Rectal smooth muscle tissue (tissue), 1 donor: ENCODE data around the gene BHLHE23.

Experiments
- H3K27ac ChIP-seq: one replicate; pipeline ENCODE4 v1.7.0; 2013; ENCODE audit warnings: low read depth, low read length, inconsistent platforms
- H3K27me3 ChIP-seq: one replicate; pipeline ENCODE4 v1.7.0; 2013; ENCODE audit warnings: low read length; ENCODE audit not compliant: control insufficient read depth, insufficient read depth
- H3K36me3 ChIP-seq: one replicate; pipeline ENCODE4 v1.7.0; 2013; ENCODE audit warnings: low read length; ENCODE audit not compliant: control insufficient read depth, insufficient read depth
- H3K4me1 ChIP-seq: one replicate; pipeline ENCODE4 v1.7.0; 2013; ENCODE audit warnings: low read length; ENCODE audit not compliant: control insufficient read depth, insufficient read depth
- H3K4me3 ChIP-seq: one replicate; pipeline ENCODE4 v1.7.0; 2013; ENCODE audit warnings: low read length
- H3K9ac ChIP-seq: one replicate; pipeline ENCODE4 v1.7.0; 2013; ENCODE audit warnings: low read length

The BHLHE23 gene

GRCh38 chr20:62975251-62975760 lies 31.5 kb downstream of the BHLHE23 start:
- Histone ChIP-seq H3K27me3 (peaks cover 40% of the 10 kb centered on the region), H3K9ac (no peak overlapping the region), H3K27ac (no peak overlapping the region), H3K4me1 (peaks cover 2% of the 10 kb centered on the region), H3K4me3 (no peak overlapping the region), H3K36me3 (no peaks in the 10 kb centered on the region)

DNA sequence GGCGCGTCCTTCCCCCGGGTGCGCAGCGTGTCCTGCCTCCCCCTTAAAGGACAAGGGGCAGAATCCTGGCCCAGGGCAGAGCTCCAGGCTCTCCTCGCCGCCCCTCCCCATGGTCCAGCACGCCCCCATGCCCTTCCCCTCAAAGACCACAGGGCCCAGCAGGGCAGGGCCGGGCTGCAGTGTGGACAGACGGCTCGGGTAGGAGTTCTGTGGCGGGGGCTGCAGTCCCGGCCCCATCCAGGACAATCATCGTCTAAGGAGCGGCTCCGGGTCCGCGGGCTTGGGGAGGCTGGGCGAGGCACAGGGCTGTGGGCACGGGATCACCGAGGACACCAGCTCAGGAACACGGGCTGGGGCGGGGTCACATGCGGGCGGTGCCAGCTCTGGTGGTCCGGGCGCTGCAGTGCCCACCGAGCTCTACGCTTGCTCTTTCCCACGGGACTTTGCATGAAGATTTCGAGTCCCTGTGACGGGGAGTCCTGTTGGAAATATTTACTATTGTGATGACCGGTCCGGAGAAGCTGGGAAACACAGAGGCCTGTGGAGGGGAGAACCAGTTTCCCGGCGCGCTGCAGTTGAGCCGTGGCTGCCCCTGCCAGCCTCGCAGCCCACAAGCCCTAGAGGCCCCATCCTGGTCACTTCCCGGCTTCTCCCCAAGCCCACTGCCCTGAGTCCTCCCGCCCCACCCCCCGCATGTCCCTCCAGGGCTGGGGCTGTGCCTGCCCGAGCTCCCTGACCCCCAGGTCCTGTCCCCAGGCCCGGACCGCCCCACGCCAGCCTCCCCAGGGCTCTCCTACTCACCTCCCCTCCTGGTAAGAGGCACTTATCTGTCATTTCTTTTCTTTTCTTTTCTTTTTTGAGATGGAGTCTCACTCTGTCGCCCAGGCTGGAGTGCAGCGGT lies 33.7 kb downstream of the BHLHE23 start:
- no peak overlapping the region for H3K9ac ChIP-seq
- peaks cover 2% of the 10 kb centered on the region for H3K4me1 ChIP-seq
- H3K27ac ChIP-seq, result no peak overlapping the region
- peak overlapping the region; percentile 53 for H3K4me3 ChIP-seq
- H3K27me3 ChIP-seq, result peaks cover 40% of the 10 kb centered on the region
- no peaks in the 10 kb centered on the region for H3K36me3 ChIP-seq

DNA sequence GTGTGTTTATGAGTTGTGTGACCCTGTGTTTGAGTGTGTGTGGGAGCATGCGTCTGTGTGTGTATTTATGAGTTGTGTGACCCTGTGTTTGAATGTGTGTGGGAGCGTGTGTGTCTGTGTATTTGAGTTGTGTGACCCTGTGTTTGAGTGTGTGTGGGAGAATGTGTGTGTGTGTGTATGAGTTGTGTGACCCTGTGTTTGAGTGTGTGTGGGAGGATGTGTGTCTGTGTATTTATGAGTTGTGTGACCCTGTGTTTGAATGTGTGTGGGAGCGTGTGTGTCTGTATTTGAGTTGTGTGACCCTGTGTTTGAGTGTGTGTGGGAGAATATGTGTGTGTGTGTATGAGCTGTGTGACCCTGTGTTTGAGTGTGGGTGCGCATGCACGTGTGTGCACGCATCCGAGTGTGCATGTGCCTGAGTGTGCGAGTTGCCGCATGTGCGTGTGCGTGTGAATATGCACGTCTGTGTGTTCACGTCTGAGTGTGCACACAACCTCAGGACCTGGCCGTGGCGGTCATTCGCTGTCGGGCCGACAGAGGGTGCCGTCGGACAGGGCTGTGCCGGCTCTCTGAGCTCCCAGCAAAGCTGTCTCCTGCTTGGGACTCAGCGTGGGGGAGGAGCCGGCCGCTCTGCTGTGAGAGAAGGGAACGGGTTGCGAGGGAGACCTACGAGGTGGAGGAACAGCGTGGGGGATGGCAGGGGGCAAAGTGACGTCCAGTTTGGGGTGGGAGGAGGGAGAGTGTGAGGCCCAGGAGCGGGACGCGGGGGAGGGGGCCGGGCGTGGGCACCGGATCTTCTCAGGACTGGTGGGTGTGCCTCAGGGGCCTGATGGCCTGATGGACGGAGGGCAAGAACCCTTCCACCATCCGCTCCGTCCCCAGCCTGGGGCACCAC lies 34.6 kb downstream of the BHLHE23 start:
- peak overlapping the region; percentile 53 for H3K4me3 ChIP-seq
- no peak overlapping the region for H3K27ac ChIP-seq
- no peak overlapping the region for H3K9ac ChIP-seq
- peaks cover 37% of the 10 kb centered on the region for H3K27me3 ChIP-seq
- no peaks in the 10 kb centered on the region for H3K36me3 ChIP-seq
- H3K4me1 ChIP-seq, result peaks cover 2% of the 10 kb centered on the region

DNA sequence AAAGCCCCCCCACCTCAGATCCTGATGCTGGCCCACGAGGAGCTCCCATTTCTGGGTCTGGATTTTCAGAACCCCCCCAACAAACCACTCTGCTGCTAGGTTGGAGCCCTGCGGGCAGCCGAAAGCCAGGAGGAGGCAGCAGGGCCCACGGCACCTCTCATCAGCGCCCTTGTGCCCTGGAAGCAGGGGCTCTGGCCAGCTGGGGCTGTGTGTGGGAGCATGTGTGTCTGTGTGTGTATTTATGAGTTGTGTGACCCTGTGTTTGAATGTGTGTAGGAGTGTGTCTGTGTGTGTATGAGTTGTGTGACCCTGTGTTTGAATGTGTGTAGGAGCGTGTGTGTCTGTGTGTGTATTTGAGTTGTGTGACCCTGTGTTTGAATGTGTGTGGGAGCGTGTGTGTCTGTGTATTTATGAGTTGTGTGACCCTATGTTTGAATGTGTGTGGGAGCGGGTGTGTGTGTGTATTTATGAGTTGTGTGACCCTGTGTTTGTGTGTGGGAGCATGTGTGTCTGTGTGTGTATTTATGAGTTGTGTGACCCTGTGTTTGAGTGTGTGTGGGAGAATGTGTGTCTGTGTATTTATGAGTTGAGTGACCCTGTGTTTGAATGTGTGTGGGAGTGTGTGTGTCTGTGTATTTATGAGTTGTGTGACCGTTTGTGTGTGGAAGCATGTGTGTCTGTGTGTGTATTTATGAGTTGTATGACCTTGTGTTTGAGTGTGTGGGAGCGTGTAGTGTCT lies 35.4 kb downstream of the BHLHE23 start:
- H3K4me1 ChIP-seq, result peaks cover 2% of the 10 kb centered on the region
- H3K27ac ChIP-seq, result no peak overlapping the region
- H3K4me3 ChIP-seq, result no peak overlapping the region
- peaks cover 34% of the 10 kb centered on the region for H3K27me3 ChIP-seq
- H3K36me3 ChIP-seq, result no peaks in the 10 kb centered on the region
- no peak overlapping the region for H3K9ac ChIP-seq

DNA sequence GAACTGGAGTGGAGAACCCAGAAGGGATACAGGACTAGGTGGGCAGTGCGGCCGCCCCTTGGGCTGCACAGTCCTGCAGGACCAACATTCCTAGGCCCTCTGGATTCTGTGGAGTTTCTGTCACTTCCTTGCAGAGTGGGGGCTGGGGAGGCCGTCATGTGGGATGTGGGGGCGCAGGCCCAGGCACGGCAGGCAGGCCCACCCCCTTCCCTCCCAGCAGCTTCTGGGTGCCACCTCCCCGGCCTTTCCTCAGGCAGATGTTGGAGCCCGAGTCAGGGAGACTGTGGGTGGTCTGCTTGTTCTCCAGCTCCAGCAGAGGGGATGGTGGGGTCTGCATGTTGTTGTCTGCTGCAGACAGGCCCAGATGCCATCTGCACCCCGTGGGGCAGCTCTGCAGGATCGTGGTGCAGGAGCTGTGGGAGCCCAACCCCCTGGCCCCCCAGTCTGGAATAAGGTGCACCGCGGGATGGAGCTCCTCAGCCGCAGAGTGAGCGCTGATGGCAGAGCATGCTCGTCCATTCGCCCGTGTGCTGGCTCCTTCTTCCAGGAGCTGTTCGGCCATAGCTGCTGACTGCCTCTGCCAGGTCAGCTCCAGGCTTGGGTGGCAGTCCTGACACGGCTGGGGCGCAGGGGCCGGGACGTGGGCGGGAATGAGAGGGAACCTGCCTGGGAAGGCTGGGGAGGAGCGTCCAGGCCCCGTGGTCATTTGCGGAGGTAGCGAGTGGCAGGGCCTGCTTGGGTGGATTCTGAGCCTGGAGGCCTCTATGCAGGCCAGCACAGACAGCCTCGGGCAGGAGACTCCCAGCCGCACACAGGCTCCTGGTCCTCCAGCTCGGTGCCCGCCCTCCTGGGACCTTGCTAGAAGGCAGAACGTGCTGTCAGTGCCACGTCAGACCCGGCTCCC lies 36.2 kb downstream of the BHLHE23 start:
- Histone ChIP-seq H3K27me3 (peaks cover 34% of the 10 kb centered on the region), H3K9ac (no peak overlapping the region)

DNA sequence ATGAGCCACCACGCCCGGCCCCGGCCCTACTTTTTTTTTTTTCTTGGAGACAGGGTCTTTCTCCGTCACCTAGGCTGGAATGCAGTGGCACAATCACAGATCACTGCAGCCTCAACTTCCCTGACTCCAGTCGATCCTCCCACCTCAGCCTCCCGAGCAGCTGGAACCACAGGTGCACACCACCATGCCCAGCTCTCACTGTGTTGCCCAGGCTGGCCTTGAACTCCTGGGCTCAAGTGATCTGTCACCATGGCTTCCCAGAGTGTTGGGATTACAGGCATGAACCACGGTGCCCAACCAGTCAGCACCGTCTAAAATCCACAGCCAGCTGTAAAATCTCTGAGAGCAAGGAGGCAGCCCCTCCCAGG lies 36.8 kb downstream of the BHLHE23 start:
- H3K27me3 ChIP-seq, result peaks cover 30% of the 10 kb centered on the region
- peaks cover 2% of the 10 kb centered on the region for H3K4me1 ChIP-seq
- H3K4me3 ChIP-seq, result no peak overlapping the region
- no peak overlapping the region for H3K9ac ChIP-seq
- no peak overlapping the region for H3K27ac ChIP-seq
- H3K36me3 ChIP-seq, result no peaks in the 10 kb centered on the region

More for the DNA sequence above, 36.2 kb downstream of the BHLHE23 start:
- no peak overlapping the region for H3K4me3 ChIP-seq
- peaks cover 2% of the 10 kb centered on the region for H3K4me1 ChIP-seq
- H3K36me3 ChIP-seq, result no peaks in the 10 kb centered on the region
- H3K27ac ChIP-seq, result no peak overlapping the region

- Histone ChIP-seq H3K27me3 (peaks cover 25% of the 10 kb centered on the region), H3K4me1 (peaks cover 2% of the 10 kb centered on the region), H3K27ac (no peak overlapping the region), H3K4me3 (no peak overlapping the region), H3K36me3 (no peaks in the 10 kb centered on the region), H3K9ac (no peak overlapping the region)
These were observed 37.5 kb downstream of the BHLHE23 start for GRCh38 chr20:62969179-62969760.

GRCh38 chr20:62968378-62969178 lies 38.2 kb downstream of the BHLHE23 start:
- Histone ChIP-seq H3K4me1 (peaks cover 2% of the 10 kb centered on the region), H3K27ac (no peak overlapping the region), H3K9ac (no peak overlapping the region), H3K36me3 (no peaks in the 10 kb centered on the region), H3K4me3 (no peak overlapping the region), H3K27me3 (peaks cover 21% of the 10 kb centered on the region)

- H3K27ac ChIP-seq, result no peak overlapping the region
- no peaks in the 10 kb centered on the region for H3K36me3 ChIP-seq
- H3K27me3 ChIP-seq, result peaks cover 15% of the 10 kb centered on the region
- no peaks in the 10 kb centered on the region for H3K4me1 ChIP-seq
- no peak overlapping the region for H3K9ac ChIP-seq
- H3K4me3 ChIP-seq, result no peak overlapping the region
These were observed 39.0 kb downstream of the BHLHE23 start for GRCh38 chr20:62967628-62968351.

- H3K36me3 ChIP-seq, result peaks cover under 1% of the 10 kb centered on the region
- no peaks in the 10 kb centered on the region for H3K4me1 ChIP-seq
- H3K27ac ChIP-seq, result no peak overlapping the region
- H3K27me3 ChIP-seq, result peaks cover 11% of the 10 kb centered on the region
- no peak overlapping the region for H3K4me3 ChIP-seq
- H3K9ac ChIP-seq, result no peak overlapping the region
These were observed 39.6 kb downstream of the BHLHE23 start for GRCh38 chr20:62967149-62967501.
